K562 (cell line): ENCODE results near the gene STEEP1. TPM values are rescaled to one million over a fixed set of nuclear protein-coding genes. Genes with fewer than 3 reads are reported as not detected.

Source experiments
- HDAC2 ChIP-seq: fragments of 450-650 bp; IDR thresholded peaks from 2 replicates; pipeline ENCODE4 v1.6.1; 2016; ENCODE audit warnings: mild to moderate bottlenecking
- MAZ ChIP-seq, 2 experiments: fragments of 450-650 bp in 1 of 2; sonication (generic) in 1 of 2; formaldehyde crosslinking; IDR thresholded peaks in 1 of 2; conservative IDR thresholded peaks in 1 of 2; 2 replicates each; pipeline versions ENCODE4 v1.4.0 to v1.5.0; 2020; ENCODE audit warnings: mild to moderate bottlenecking in 1 of 2, missing genetic modification reagents in 1 of 2
- MNT ChIP-seq, 2 experiments: fragments of 450-650 bp; conservative IDR thresholded peaks; 2 replicates each; pipeline ENCODE4 v1.6.1; 2017; ENCODE audit warnings: mild to moderate bottlenecking in 2 of 2, moderate library complexity in 2 of 2
- NR2C2 ChIP-seq, 2 experiments: fragments of 200-800 bp in 1 of 2; sonication (Bioruptor generic) in 1 of 2; sonication (generic) in 1 of 2; formaldehyde crosslinking in 1 of 2; IDR thresholded peaks; 2 replicates each; pipeline versions ENCODE4 v1.6.1 to v1.8.0; 2016 to 2022; ENCODE audit warnings: mild to moderate bottlenecking in 1 of 2, missing compliant biosample characterization in 1 of 2, missing genetic modification characterization in 1 of 2, missing genetic modification reagents in 1 of 2
- POLR2G ChIP-seq: fragments of 200-400 bp; formaldehyde crosslinking; IDR thresholded peaks from 2 replicates; pipeline ENCODE4 v1.6.1; 2017; ENCODE audit warnings: low read depth, mild to moderate bottlenecking, antibody characterized with exemption, low read length, moderate library complexity
- SP1 ChIP-seq: sonication (generic); formaldehyde crosslinking; IDR thresholded peaks from 2 replicates; pipeline ENCODE4 v1.8.1; 2022; ENCODE audit warnings: mild to moderate bottlenecking, missing genetic modification reagents
- TAF7 ChIP-seq: fragments of 450-650 bp; IDR thresholded peaks from 2 replicates; pipeline ENCODE4 v1.6.1; 2016; ENCODE audit warnings: missing genetic modification characterization, missing compliant biosample characterization
- ZFP36 ChIP-seq: fragments of 150-350 bp; IDR thresholded peaks from 2 replicates; pipeline ENCODE4 v1.6.1; 2018; ENCODE audit warnings: low read length, low read depth; ENCODE audit not compliant: partially characterized antibody
- ZFP91 ChIP-seq: sonication (generic); formaldehyde crosslinking; IDR thresholded peaks from 2 replicates; pipeline ENCODE4 v1.8.0; 2022; ENCODE audit warnings: mild to moderate bottlenecking, missing genetic modification reagents
- ZNF384 ChIP-seq: IDR thresholded peaks from 2 replicates; pipeline ENCODE4 v1.6.1; 2012; ENCODE audit warnings: low read depth, low read length, improper control_type of control experiment
- ZNF695 ChIP-seq: fragments of 450-650 bp; formaldehyde crosslinking; IDR thresholded peaks from 2 replicates; pipeline ENCODE4 v1.4.0; 2020; ENCODE audit warnings: mild to moderate bottlenecking, moderate library complexity
- polyA plus RNA-seq, 8 experiments: library from polyadenylated mRNA; depleted of rRNA in 4 of 8; stranded (reverse) in 5 of 8; unstranded in 3 of 8; fragments of >200 nt; fragmentation: Nextera tagmentation in 2 of 8; fragmentation: Illumina TruSeq in 1 of 8; extraction: Ambion mirVana in 2 of 8; extraction: Trizol in 1 of 8; gene quantifications; 2 replicates each; pipeline versions ENCODE4 v1.2.1 to v1.2.3, GENCODE V29; 2011 to 2014; ENCODE audit warnings: inconsistent platforms in 1 of 8, missing spikeins in 1 of 8
- total RNA-seq, 7 experiments: library from RNA; depleted of rRNA in 6 of 7; stranded (reverse); fragments of >200 nt in 6 of 7; fragmentation: Illumina TruSeq in 2 of 7; extraction: Trizol in 2 of 7; gene quantifications; 2 replicates each; pipeline versions ENCODE4 v1.2.1 to v1.2.3, GENCODE V29; 2011 to 2021; ENCODE audit warnings: low replicate concordance in 1 of 7
- TF ChIP-seq, protein P1 (sequence below): fragments of 450-650 bp; IDR thresholded peaks from 2 replicates; pipeline ENCODE4 v1.6.1; 2018; ENCODE audit not compliant: partially characterized antibody
- TF ChIP-seq, protein P2 (sequence below), 3 experiments: fragments of 200-800 bp in 1 of 3; fragments of 250-450 bp in 1 of 3; fragments of 450-650 bp in 1 of 3; sonication (Bioruptor Pico) in 1 of 3; sonication (Bioruptor generic) in 1 of 3; formaldehyde crosslinking in 1 of 3; IDR thresholded peaks; 2 replicates each; pipeline versions ENCODE4 v1.6.1 to v1.8.0; 2016 to 2022; ENCODE audit warnings: mild to moderate bottlenecking in 2 of 3, missing genetic modification characterization in 2 of 3, missing compliant biosample characterization in 1 of 3, moderate library complexity in 1 of 3

The STEEP1 gene
- total and polyA plus RNA-seq, 9 of the 15 experiments (the other 6 are each of a cell fraction or from before 2014, with no cell fraction given) = 15.0 to 73.7 (median 40.3) TPM

GRCh38 chrX:119574394-119575266 is 9.4 kb upstream of the STEEP1 start, which contains the start of gene UBE2A (continued):
- TF ChIP-seq ZNF695 (CRISPR knock-in tag) = no peak
- 0 out of 2 replicates have a peak, but pooled peaks have one; percentile 4 for TF ChIP-seq ZNF384
- peak; percentile 61 to 79; a peak in 3 of 4 replicates for TF ChIP-seq MNT (conservative IDR thresholded peaks at IDR 0.05)
- TF ChIP-seq, protein P1, sequence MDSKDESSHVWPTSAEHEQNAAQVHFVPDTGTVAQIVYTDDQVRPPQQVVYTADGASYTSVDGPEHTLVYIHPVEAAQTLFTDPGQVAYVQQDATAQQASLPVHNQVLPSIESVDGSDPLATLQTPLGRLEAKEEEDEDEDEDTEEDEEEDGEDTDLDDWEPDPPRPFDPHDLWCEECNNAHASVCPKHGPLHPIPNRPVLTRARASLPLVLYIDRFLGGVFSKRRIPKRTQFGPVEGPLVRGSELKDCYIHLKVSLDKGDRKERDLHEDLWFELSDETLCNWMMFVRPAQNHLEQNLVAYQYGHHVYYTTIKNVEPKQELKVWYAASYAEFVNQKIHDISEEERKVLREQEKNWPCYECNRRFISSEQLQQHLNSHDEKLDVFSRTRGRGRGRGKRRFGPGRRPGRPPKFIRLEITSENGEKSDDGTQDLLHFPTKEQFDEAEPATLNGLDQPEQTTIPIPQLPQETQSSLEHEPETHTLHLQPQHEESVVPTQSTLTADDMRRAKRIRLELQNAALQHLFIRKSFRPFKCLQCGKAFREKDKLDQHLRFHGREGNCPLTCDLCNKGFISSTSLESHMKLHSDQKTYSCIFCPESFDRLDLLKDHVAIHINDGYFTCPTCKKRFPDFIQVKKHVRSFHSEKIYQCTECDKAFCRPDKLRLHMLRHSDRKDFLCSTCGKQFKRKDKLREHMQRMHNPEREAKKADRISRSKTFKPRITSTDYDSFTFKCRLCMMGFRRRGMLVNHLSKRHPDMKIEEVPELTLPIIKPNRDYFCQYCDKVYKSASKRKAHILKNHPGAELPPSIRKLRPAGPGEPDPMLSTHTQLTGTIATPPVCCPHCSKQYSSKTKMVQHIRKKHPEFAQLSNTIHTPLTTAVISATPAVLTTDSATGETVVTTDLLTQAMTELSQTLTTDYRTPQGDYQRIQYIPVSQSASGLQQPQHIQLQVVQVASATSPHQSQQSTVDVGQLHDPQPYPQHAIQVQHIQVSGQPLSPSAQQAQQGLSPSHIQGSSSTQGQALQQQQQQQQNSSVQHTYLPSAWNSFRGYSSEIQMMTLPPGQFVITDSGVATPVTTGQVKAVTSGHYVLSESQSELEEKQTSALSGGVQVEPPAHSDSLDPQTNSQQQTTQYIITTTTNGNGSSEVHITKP = peak; percentile 99
- peak; percentile 76 for TF ChIP-seq SP1
- TF ChIP-seq HDAC2 = 0 out of 2 replicates have a peak, but pooled peaks have one; percentile 7
- TF ChIP-seq, protein P2, sequence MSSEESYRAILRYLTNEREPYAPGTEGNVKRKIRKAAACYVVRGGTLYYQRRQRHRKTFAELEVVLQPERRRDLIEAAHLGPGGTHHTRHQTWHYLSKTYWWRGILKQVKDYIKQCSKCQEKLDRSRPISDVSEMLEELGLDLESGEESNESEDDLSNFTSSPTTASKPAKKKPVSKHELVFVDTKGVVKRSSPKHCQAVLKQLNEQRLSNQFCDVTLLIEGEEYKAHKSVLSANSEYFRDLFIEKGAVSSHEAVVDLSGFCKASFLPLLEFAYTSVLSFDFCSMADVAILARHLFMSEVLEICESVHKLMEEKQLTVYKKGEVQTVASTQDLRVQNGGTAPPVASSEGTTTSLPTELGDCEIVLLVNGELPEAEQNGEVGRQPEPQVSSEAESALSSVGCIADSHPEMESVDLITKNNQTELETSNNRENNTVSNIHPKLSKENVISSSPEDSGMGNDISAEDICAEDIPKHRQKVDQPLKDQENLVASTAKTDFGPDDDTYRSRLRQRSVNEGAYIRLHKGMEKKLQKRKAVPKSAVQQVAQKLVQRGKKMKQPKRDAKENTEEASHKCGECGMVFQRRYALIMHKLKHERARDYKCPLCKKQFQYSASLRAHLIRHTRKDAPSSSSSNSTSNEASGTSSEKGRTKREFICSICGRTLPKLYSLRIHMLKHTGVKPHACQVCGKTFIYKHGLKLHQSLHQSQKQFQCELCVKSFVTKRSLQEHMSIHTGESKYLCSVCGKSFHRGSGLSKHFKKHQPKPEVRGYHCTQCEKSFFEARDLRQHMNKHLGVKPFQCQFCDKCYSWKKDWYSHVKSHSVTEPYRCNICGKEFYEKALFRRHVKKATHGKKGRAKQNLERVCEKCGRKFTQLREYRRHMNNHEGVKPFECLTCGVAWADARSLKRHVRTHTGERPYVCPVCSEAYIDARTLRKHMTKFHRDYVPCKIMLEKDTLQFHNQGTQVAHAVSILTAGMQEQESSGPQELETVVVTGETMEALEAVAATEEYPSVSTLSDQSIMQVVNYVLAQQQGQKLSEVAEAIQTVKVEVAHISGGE (CRISPR knock-in tag; IDR thresholded peaks at IDR 0.05) = peak in 1 of 3 experiments; percentile 28; a peak in 1 of 6 replicates
- TF ChIP-seq POLR2G = peak; percentile 100
- TF ChIP-seq ZFP36 = no peak
- no peak for TF ChIP-seq ZFP91 (CRISPR knock-in tag)
- peak; percentile 75 for TF ChIP-seq TAF7 (tag)
- no peak for TF ChIP-seq NR2C2 (CRISPR knock-in tag; IDR thresholded peaks at IDR 0.05)
- peak; percentile 70 for TF ChIP-seq NR2C2 (tag; IDR thresholded peaks at IDR 0.05)
- TF ChIP-seq MAZ (CRISPR knock-in tag; conservative IDR thresholded peaks at IDR 0.05 in 1 of 2, IDR thresholded peaks at IDR 0.05 in 1 of 2) = peak; percentile 62 to 81; a peak in 3 of 4 replicates
